ENCODE data around the gene PCDHB9.
"Not testable (repeated sequence)": the region's sequence is repeated elsewhere in the genome, so short reads cannot be mapped to it uniquely, and the experiment has no call there.

GRCh38 chr5:141194332-141194731 is 7.4 kb downstream of the PCDHB9 start:
- not testable (repeated sequence) for TF ChIP-seq POLR2A, CTCF (IDR thresholded peaks at IDR 0.05)

Data from thyroid gland (tissue), 4 donors.